Bone marrow (tissue), 2 donors: Measurements from ENCODE around the gene HDAC1.
"Not testable (repeated sequence)": the region's sequence is repeated elsewhere in the genome, so short reads cannot be mapped to it uniquely, and the experiment has no call there.

ENCODE experiments used
- DNase-seq, 2 donors: peaks; one replicate each; lab custom pipeline; 2025; lab: John Stamatoyannopoulos, UW

The HDAC1 gene

DNA sequence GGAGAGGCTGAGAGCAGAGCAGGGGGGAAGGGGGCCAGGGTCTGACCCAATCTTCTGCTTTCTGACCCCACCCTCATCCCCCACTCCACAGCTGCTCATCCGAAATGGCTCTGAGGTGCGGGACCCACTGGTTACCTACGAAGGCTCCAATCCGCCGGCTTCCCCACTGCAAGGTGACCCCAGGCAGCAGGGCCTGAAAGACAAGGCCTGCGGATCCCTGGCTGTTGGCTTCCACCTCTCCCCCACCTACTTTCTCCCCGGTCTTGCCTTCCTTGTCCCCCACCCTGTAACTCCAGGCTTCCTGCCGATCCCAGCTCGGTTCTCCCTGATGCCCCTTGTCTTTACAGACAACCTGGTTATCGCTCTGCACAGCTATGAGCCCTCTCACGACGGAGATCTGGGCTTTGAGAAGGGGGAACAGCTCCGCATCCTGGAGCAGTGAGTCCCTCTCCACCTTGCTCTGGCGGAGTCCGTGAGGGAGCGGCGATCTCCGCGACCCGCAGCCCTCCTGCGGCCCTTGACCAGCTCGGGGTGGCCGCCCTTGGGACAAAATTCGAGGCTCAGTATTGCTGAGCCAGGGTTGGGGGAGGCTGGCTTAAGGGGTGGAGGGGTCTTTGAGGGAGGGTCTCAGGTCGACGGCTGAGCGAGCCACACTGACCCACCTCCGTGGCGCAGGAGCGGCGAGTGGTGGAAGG is 17.1 kb upstream of the HDAC1 start:
- no peak for DNase-seq

DNA sequence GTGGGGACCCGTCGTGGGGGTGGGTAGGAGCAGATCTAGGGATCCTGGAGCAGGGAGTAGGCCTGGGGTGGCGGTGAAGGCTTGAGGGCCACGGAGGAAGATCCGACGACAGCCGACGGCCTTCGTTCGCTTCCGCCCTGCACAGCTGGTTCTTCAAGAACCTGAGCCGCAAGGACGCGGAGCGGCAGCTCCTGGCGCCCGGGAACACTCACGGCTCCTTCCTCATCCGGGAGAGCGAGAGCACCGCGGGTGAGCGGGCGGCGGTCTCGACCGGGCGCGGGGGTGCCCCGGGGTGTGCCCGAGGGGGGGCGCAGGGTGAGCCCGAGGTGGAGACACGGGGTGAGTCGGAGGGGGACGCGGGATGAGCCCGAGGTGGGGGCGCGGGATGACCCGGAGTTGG is 16.5 kb upstream of the HDAC1 start:
- no peak for DNase-seq

DNA sequence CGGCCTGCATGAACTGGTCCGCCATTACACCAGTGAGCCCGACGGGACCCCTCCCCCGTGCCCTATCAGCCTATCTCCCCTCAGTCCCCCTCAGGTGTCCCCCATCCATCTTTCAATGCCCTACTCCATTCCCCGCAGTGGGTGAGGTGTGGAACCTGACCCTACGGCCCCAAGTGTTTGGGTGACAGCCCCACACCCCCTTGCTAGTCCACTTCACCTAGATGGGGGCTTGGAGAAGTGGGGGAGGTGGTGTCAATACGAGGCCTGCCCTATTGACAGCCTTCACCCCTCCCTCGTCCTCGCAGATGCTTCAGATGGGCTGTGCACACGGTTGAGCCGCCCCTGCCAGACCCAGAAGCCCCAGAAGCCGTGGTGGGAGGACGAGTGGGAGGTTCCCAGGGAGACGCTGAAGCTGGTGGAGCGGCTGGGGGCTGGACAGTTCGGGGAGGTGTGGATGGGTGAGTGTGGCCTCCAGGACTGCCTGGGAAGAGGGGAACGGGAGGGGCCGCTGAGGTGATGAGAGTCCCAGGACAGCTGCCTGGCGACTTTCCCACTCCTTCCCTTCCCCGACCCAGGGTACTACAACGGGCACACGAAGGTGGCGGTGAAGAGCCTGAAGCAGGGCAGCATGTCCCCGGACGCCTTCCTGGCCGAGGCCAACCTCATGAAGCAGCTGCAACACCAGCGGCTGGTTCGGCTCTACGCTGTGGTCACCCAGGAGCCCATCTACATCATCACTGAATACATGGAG is 15.7 kb upstream of the HDAC1 start:
- DNase-seq = no peak

DNA sequence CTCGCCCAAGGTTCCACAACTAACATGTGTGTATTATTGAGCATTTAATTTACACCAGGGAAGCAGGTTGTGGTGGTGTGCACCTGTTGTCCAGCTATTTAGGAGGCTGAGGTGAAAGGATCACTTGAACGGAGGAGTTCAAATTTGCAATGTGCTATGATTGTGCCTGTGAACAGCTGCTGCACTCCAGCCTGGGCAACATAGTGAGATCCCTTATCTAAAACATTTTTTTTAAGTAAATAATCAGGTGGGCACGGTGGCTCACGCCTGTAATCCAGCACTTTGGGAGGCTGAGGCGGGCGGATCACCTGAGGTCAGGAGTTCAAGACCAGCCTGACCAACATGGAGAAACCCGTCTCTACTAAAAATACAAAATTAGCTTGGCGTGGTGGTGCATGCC is 7.1 kb upstream of the HDAC1 start:
- not testable (repeated sequence) for DNase-seq

DNA sequence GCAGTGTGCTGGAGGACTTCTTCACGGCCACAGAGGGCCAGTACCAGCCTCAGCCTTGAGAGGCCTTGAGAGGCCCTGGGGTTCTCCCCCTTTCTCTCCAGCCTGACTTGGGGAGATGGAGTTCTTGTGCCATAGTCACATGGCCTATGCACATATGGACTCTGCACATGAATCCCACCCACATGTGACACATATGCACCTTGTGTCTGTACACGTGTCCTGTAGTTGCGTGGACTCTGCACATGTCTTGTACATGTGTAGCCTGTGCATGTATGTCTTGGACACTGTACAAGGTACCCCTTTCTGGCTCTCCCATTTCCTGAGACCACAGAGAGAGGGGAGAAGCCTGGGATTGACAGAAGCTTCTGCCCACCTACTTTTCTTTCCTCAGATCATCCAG is 6.2 kb upstream of the HDAC1 start:
- no peak for DNase-seq

DNA sequence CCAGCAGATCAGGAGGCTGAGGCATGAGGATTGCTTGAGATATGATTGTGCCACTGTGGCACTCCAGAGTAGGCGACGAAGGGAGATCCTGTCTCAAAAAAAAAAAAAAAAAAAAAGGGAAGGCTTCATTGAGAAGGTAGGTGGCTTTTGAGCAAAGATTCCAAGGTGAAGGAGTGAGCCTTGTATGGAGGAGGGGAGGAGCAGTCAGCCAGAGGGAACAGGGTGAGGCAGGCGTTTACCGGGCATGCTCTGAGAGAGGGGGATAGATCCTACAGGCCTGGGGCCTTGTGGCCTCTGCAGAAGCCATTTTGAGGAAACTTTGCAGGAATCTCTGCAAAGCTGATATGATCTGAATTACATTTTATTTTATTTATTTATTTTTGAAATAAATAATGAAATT is 5.1 kb upstream of the HDAC1 start:
- DNase-seq = no peak

DNA sequence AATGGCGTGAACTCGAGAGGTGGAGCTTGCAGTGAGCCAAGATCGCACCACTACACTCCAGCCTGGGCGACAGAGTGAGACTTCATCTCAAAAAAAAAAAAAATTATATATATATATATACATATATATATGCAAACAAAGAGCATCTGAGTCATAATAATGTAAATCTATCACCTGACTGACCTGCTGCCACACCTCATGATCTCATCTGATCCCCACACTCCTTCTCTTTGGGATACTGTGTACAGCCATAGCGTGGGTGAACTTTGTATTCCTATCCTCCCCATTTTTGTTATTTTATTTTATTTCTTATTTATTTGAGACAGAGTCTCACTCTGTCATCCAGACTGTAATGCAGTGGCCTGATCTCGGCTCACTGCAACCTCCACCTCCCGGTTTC is 2.6 kb upstream of the HDAC1 start:
- no peak for DNase-seq

DNA sequence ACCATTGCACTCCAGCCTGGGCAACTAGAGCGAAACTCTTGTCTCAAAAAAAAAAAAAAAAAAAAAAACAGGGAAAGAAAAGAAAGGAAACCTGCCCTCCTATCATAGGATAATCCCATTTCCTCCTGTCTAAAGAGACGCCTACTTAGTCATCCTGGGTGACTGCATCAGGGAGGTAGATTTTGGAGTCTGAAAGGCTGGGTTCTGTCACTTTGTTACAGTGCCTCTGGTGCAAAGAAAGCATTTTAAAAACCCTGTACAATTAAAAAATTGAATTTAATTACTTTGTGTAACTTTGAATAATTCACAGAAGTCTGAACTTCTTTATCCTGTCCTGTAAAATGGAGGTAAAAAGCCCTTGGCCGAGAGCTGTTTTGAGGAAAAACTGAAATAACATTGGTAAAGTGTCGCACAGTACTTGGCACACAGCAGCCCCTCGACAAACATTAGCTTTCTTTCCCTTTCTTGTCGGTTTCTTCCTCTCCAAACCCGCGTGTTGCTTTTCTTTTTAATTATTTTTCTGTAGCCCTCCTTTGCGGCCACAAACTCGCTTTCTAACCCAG is 657 bp upstream of the HDAC1 start:
- no peak for DNase-seq

DNA sequence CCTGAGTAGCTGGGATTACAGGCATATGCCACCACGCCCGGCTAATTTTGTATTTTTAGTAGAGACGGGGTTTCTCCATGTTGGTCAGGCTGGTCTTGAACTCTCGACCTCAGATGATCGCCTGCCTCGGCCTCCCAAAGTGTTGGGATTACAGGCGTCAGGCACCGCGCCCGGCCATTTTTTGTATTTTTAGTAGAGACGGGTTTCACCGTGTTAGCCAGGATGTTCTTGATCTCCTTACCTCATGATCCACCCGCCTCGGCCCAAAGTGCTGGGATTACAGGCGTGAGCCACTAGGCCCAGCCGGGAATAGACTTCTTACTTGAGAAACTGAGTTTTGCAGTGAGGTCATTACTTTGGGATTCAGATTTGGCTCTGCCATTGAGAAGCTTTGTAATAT is 6.3 kb downstream of the HDAC1 start:
- not testable (repeated sequence) for DNase-seq

DNA sequence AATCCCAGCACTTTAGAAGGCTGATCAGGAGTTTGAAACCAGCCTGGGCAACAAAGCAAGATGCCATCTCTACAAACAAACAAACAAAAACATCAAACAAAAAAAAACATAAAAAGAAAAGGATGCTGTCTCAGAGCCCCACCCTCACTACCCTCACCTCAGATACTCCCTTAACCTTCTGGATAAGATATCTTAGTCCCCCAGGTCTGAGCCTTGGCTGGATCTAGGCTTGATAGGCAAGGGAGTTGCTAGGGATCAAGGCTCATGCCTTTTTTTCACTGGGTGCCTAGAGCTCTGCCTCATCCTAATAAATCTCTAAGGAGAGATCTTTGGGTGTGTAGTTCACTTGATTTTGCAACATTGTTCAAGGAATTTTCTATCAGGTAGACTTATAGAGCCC is 7.4 kb downstream of the HDAC1 start:
- no peak for DNase-seq

DNA sequence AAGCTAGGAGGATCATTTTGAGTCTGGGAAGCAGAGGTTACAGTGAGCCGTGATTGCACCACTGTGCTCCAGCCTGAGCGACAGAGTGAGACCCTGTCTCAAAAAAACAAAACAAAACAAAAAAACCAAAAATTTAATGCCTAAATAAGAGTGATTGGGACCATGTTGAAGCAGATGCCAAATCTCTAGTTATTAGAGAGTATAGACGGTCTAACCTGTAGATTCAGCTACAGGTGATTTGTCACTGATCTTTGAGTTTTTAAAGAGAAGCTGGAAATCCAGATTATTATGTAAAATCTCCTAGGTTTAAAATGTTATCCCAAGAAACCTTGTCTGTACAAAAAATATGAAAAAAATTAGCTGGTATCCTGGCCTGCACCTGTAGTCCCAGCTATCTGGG is 11.5 kb downstream of the HDAC1 start:
- no peak for DNase-seq

DNA sequence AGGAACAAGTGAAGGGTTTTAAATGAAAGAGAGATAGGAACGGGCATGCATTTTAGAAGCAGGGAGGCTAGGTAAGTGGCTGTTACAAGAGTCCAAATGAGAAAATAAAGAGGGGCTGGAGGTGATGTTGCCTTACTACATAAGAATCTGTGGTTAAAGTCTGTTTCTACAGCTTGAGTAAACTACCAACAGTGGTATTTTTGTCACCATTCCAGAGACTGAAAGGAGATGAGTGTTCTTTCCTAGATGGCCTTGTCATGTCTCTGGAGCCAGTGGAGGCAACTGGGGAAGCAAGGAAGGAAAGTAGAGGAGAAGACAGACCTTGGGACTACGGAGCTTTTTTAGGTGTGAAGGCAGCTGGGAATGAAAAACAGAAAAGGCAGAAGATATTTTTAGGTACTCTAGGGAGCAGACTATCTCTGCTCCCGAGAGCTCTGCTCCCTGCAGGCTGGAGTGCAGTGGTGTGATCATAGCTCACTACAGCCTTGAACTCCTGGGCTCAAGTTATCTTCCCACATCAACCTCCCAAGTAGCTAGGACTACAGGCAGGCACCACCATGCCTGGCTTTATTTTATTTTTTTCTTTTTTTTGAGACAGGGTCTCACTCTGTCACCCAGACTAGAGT is 12.2 kb downstream of the HDAC1 start:
- no peak for DNase-seq

DNA sequence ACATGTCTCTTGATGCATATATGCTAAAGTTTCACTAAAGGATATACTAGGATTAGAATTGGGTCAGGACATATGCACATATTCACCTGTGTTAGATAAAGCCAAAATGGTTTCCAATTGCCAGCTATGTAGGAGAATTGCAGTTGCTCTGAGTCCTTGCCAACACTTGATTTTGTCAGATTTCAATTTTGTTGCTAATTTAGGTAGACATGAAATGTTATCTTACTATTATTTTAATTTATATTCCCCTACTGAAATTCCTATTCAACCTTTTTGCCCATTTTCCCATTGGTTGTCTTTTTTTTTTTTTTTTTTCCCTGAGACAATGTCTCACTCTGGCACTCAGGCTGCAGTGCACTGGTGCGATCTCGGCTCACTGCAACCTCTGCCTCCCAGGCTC is 13.4 kb downstream of the HDAC1 start:
- no peak for DNase-seq

DNA sequence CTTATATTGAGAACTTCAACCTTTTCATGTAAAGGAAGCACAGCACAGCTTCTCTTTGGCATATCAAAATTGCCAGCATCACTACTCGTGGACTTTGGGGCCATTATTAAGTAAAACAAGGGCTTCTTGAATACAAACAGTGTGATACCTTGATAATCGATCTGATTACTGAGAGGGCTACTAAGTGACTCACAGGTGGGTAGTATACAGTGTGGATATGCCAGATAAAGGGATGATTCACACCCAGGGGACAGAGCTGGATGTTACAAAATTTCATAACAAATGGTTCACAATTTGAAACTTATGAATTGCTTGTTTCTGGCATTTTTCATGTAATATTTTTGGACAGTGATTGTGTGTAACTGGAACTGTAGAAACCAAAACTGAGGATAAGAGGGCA is 15.4 kb downstream of the HDAC1 start:
- DNase-seq = no peak

DNA sequence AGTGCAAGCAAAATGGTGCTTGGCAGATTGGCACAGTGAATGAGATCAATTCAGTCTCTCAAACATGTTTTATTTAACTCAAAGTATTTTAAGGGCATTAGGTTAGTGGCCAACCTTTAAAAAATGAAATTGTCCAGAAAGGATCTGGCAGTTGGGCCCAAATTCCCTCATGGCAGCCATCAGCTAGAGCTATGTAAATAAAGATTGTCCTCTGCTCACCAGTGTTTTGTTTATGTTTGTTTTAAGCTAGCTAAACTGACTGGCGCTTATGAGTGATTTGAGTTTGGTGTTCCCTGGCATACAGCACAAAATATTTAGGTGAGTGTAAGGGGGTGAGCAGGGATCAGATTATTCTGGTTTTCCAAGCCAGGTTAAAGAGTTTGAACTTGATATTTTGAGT is 18.1 kb downstream of the HDAC1 start:
- no peak for DNase-seq

DNA sequence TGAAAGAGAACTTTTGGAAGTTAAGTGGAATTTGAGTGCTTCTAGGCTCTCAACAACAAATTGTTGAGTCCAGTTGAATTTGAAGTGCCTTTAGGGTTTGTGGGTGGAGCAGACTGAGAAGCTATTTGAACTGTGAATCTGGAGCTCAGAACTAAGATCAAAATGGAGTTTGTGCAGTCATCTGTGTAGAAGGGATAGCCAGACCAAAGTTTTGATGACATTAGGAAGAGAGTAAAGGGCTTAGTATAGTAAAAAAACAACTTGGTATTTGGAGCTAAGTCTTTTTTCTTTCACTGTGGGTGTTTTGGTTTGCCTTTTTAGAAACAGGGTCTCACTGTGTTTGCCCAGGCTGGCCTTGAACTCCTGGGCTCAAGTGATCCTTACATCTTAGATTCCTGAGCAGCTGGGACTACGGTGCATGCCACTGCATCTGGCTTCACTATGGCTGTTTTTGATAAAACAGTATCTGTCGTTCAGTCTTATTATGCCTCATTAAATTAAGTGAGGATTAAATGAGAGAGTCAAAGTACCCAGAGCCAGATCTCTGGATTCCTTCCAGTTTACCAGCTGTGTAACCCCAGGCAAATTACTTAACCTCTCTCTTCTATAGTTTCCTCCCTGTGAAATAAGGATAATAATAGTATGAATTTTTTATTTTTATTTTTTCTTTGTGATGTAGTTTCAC is 20.0 kb downstream of the HDAC1 start:
- DNase-seq = no peak

DNA sequence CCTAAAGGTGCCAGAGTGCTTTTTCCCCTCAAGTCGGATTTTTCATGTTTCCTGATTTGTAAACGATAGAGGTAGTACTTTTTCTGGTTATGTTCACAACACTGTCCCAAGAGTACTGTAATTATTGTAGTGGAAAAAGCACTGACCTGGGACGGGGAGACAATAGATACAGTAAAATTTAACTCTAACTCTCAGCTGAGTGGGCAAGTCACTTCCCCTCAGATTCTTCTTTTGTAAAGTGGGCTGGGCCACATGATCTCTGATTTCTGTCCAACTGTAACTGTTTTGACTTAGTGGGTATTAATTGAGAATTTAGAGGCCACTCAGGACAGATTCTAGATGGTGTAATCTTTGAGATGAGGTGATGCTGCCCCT is 25.0 kb downstream of the HDAC1 start:
- no peak for DNase-seq

DNA sequence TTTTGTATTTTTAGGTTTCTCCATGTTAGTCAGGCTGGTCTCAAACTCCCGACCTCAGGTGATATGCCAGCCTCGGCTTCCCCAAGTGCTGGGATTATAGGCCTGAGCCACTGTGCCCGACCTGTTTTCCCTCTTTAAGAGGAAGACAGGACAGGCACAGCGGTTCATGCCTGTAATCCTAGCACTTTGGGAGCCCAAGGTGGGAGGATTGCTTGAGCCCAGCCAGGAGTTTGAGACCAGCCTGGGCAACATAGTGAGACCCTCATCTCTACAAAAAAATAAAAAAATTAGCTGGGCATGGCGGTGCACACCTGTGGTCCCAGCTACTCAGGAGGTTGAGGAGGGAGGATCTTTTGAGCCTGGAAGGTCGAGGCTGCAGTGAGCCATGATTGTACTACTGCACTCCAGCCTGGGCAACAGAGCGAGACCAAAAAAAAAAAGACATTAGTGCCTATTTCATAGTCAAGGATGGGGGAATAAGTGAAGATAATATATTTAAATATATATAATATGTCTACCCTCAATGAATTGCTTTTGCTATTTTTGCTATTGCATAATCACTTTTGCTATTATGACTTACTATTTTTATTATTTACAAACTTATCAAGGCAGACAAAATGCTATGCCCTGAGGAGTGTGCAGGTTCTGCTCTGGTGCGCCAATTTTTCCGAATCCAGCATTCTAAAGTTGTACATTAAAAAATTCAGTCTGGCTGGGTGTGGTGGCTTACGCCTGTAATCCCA is 26.4 kb downstream of the HDAC1 start:
- no peak for DNase-seq

DNA sequence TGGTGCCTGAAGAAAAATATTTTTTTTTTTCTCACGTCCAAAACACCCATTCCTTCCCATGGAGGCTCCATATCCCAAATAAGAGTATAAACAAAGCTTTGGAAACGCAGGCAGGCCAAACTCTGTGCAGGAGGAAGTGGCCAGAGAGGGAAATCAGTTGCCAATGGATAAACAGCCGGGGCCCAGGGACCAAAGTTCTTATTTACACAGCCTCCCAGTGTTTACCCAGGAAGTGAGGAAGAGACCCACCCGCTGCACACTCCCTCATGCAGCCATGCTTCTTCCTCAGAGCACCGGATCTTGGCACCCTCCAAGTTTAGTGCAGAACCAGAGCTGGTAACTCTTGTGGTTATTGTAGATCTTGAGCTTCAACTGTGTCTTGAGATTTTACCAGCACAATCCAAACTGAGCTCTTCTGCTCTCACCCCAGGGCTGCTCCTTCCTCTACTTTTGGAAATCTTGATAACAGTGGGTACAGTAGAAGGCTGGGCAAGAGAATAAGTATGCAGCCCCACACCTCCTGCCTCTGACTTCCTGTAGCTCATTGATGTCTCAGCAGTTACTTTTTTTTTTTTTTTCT is 29.9 kb downstream of the HDAC1 start:
- no peak for DNase-seq

DNA sequence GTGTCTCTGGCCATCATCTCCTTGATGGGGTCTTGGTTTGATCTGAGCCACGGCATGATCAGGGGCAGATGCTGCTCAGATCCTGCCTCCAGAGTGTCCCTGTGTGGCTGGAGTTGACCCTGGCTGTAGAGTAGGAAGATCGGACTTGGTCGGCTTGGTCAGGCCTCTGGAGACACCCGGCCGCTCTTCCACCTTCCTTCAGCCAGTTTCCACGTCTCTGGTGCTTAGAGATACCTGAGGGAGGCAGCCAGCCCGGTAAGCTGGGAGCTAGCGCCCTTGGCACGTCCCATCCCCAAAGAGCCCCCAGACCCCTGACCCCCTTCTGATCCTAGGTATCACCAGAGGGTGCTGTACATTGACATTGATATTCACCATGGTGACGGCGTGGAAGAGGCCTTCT is 35.3 kb downstream of the HDAC1 start:
- DNase-seq = no peak

DNA sequence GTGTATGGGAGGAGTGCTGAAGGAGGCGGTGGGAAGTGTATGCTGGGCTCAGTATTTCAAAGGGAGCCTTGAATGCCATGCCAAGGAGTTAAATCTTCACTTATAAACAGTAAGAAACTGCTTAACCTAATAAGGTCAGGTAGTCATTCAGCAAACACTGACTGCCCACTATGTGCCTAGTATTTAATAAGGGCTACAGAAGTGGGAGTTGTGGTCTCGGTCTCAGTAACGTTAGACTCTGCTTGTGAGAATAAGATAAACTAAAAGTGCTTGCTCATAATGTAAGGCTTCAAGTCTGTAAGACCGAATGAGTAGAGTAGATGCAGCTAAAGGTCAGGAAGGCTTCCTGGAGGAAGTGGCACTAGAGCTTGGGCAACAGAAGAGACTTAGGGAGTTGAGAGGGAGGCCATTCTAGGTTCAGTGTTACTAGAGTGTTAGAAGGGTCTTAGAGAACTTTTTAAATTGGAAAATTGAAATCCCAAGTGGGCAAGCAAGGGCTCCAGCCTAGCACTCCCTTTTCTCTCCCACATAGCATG is 38.1 kb downstream of the HDAC1 start:
- no peak for DNase-seq
